GM18502 (cell line): ENCODE data around the gene PAFAH2.

Experiments
- ATAC-seq: cut with Tn5 transposase; IDR thresholded peaks from one replicate; pipeline ENCODE4 v1.9.1; 2021; ENCODE audit warnings: mild to moderate bottlenecking; ENCODE audit not compliant: unreplicated experiment, poor library complexity

Gene PAFAH2

DNA sequence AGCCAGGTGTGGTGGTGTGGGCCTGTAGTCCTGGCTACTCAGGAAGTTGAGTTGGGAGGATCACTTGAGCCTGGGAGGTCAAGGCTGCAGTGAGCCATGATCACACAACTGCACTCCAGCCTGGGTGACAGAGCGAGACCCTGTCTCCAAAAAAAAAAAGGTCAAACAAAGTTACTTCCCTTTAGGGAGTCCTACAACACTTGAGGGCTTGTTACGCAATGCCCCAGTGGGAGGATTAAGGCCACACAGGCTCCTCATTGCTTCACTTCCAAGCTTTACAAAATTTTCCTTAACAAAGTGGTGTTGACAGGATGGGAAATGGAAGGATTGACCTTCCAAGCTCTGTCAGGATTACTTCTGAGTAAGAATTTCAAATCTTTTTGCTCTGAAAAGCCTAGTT is 17.5 kb upstream of the PAFAH2 start:
- no peak for ATAC-seq

- ATAC-seq: no peak
Measured at GRCh38 chr1:26014179-26014578, 16.3 kb upstream of the PAFAH2 start.

GRCh38 chr1:26012864-26013263 is 15.0 kb upstream of the PAFAH2 start:
- ATAC-seq: no peak

DNA sequence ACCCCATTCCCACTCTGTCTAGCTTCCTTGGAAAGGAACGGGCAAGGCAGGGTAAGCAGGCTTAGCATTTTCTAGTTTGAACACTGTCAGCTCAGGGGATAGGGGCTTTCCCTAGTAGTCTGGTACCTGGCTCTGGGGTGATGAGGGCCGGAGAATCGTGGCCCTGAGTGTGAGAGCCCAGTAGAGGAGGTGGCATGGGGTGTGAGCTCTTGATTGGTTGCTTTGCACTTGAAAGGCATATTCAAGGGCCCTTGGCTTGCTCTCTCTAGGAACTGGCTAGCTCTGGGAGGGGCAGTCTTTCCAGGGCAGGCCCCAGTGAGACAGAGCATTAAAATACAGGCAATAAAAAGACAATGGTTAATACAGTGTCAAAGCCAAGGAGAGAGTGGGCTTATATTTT is 13.0 kb upstream of the PAFAH2 start:
- ATAC-seq: no peak

DNA sequence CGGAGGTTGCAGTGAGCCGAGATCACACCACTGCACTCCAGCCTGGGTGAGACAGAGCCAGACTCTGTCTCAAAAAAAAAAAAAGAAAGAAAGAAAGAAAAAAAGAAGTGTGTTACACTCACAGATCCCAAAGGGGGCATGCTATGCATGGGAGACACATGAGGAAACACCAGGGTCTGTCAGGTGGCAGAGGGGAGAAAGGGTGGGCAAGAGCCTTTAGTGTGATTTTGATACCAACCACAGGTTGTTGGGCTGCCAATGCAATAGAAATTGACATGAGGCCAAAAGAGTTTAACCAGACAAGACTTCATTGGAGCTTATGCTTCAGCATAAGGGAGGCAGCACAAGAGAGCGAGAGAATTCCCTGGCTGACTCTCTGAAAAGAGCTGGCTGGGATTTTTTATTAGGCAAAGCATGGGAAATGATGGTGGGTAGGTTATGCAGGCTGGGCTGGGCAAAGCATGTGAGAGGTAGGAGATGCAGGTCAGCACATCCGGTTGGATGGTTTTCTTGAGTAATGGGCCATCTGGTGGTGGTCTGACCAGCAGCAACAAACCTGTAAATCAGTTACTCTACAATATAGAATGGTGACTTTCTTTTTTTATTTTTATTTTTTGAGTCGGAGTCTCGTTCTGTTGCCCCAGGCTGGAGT is 12.1 kb upstream of the PAFAH2 start:
- no peak for ATAC-seq

- ATAC-seq: no peak
Measured at GRCh38 chr1:26006710-26007109, 8.8 kb upstream of the PAFAH2 start.

- ATAC-seq: no peak
Measured at GRCh38 chr1:26005434-26006105, 7.7 kb upstream of the PAFAH2 start.

GRCh38 chr1:26003756-26004155 is 5.9 kb upstream of the PAFAH2 start:
- ATAC-seq: no peak

DNA sequence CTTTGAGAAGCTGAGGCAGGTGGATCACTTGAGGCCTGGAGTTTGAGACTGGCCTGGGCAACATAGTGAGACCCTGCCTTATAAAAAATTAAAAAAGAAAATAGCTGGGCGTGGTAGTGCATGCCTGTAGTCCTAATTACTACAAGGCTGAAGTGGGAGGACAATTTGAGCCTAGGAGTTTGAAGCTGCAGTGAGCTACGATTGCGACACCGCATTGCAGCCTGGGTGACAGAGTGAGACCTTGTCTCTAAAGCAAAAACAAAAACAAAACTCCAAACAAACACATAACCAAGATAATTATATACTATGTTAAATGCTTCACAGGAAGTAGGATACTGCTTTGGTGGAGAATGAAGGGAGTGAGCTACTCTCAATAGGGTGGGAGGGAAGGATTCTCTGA is 5.4 kb upstream of the PAFAH2 start:
- ATAC-seq: no peak

GRCh38 chr1:25999041-25999800 is 1.4 kb upstream of the PAFAH2 start:
- no peak for ATAC-seq

- no peak for ATAC-seq
Measured at GRCh38 chr1:25996966-25997827, 666 bp downstream of the PAFAH2 start.

GRCh38 chr1:25994402-25995150 is 3.3 kb downstream of the PAFAH2 start:
- ATAC-seq: no peak

GRCh38 chr1:25993197-25993951 is 4.5 kb downstream of the PAFAH2 start:
- no peak for ATAC-seq

DNA sequence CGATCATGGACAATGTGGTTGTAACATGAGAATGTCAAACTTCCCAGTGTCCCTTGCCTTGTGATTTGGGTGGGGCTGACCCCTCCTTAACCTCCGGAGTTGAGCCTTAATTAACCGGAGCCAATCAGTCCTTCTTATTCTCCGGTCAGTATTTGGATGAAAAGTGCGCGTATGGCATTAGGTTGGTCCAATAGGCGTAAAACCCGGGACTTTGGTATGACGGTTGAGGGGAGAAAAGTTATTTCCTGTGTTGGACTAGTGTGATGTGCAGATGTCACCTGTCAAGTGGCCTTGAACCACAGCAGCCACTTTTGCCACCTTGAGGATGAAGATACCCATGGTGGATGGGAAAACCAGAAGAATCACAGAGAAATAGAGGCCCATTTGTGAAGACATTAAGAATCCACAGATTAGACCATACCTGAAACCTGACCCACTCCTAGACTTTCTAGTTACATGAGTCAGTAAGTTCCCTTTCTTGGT is 5.1 kb downstream of the PAFAH2 start:
- ATAC-seq: no peak

GRCh38 chr1:25991937-25992688 is 5.8 kb downstream of the PAFAH2 start:
- ATAC-seq: no peak

GRCh38 chr1:25990702-25991395 is 7.0 kb downstream of the PAFAH2 start:
- no peak for ATAC-seq

GRCh38 chr1:25990251-25990650 is 7.6 kb downstream of the PAFAH2 start:
- ATAC-seq: no peak
